Right cardiac atrium (tissue), 5 donors: Measurements from ENCODE around the gene NUMBL. TPM values are rescaled to one million over a fixed set of nuclear protein-coding genes. Genes with fewer than 3 reads are reported as not detected.

Experiments used
- ATAC-seq, 2 donors: fragments of 200-7000 bp; cut with Tn5 transposase; one replicate each; pipeline versions ENCODE4 v1.8.0 to v1.9.1; 2020; ENCODE audit warnings: moderate library complexity in 2 of 2, mild to moderate bottlenecking in 1 of 2
- DNase-seq, 3 donors: peaks; one replicate each; pipeline ENCODE4 v3.0.0-alpha.2; 2020
- H3K27ac ChIP-seq: one replicate; pipeline ENCODE4 v1.5.1; 2013; ENCODE audit warnings: mild to moderate bottlenecking, low read length, control low read depth, moderate library complexity
- H3K27me3 ChIP-seq: one replicate; pipeline ENCODE4 v1.6.1; 2013; ENCODE audit not compliant: control insufficient read depth, insufficient read depth
- H3K4me1 ChIP-seq: one replicate; pipeline ENCODE4 v1.6.1; 2013; ENCODE audit warnings: low read length; ENCODE audit not compliant: control insufficient read depth, insufficient read depth
- H3K4me3 ChIP-seq: one replicate; pipeline ENCODE4 v1.5.1; 2013; ENCODE audit warnings: low read length, control low read depth
- H3K9me3 ChIP-seq: one replicate; pipeline ENCODE4 v1.6.1; 2013; ENCODE audit warnings: low read length; ENCODE audit not compliant: control insufficient read depth
- WGBS: extraction: QIAGEN DNeasy Blood & Tissue Kit; methylation state at CpG from one replicate; pipeline ENCODE4 v1.1.7; 2013; 5-methylcytosine and 5-hydroxymethylcytosine counted together
- intact Hi-C, 4 donors: fragments of 100-400 bp; cut with DNase I; formaldehyde crosslinking; loops; one replicate each; pipeline versions ENCODE4 v1.11.0 to v1.14.0; 2022 to 2023
- polyA plus RNA-seq: library from polyadenylated mRNA; stranded (reverse); fragments of 200-250 nt; gene quantifications from one replicate; pipeline ENCODE4 v1.2.3, GENCODE V29; 2013
- total RNA-seq, 4 donors: library from RNA; stranded (reverse); fragmentation: NEBNext Ultra II Directional; extraction: Animal tissue kit (Norgen Biotek cat#: 25700); gene quantifications; one replicate each; pipeline ENCODE4 v1.2.1, GENCODE V29; 2021
- donor health status: healthy with polysubstance abuse.
- donor health status: DM: no; HTN: yes; CAD: no.
- donor health status: DM: no; HTN: no; CAD: no.
- donor health status: DM: no; HTN: yes; CAD: no; lungs with severe emphysema.
- donor health status: DM: yes; HTN: yes; CAD: no.

The NUMBL gene
- total and polyA plus RNA-seq, 5 donors: 12.4 to 22.9 (median 18.9) TPM

DNA sequence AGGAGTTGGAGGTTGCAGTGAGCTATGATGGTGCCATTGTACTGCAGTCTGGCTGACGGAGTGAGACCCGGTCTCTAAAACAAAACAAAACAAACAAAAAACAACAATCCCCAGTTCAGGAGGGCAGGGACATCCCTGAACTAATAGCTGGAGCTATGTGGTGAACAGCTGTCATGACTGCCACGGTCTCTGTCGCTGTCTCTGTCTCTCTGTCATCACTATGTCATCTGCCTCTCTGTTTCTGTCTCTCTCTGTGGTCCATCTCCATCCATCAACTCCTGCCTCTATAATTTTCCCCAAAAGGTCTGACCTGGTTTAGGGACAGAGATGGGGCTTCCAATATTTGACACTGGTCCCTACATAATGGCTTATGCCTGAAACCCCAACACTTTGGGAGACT, 33.9 kb upstream of the NUMBL start:
- Histone ChIP-seq H3K9me3 (no peaks in the 10 kb centered on the region), H3K4me1 (peaks cover 18% of the 10 kb centered on the region), H3K27ac (peak overlapping the region; percentile 39), H3K27me3 (no peaks in the 10 kb centered on the region), H3K4me3 (no peak overlapping the region)
- ATAC-seq (no peak), DNase-seq (no peak)
- intact Hi-C loops: no loop called here
- 98% methylated on average over 4 of the region's 4 CpGs for WGBS

- Histone ChIP-seq H3K27ac (peak overlapping the region; percentile 39), H3K4me1 (peaks cover 18% of the 10 kb centered on the region), H3K9me3 (no peaks in the 10 kb centered on the region), H3K4me3 (no peak overlapping the region), H3K27me3 (no peaks in the 10 kb centered on the region)
- ATAC-seq (no peak), DNase-seq (peak in 1 of 3 donors; percentile 14)
- 95% methylated on average over 5 of the region's 5 CpGs for WGBS
- intact Hi-C loops: no loop called here
These were observed 33.3 kb upstream of the NUMBL start for GRCh38 chr19:40723661-40724254.

- no peak for DNase-seq
- Histone ChIP-seq H3K27me3 (no peaks in the 10 kb centered on the region), H3K4me1 (peaks cover 18% of the 10 kb centered on the region), H3K27ac (peak overlapping the region; percentile 67), H3K4me3 (no peak overlapping the region), H3K9me3 (no peaks in the 10 kb centered on the region)
- 62% methylated on average over 9 of the region's 9 CpGs for WGBS
- ATAC-seq: no peak
- intact Hi-C loops: no loop called here
These were observed 31.6 kb upstream of the NUMBL start for GRCh38 chr19:40721936-40722661.

DNA sequence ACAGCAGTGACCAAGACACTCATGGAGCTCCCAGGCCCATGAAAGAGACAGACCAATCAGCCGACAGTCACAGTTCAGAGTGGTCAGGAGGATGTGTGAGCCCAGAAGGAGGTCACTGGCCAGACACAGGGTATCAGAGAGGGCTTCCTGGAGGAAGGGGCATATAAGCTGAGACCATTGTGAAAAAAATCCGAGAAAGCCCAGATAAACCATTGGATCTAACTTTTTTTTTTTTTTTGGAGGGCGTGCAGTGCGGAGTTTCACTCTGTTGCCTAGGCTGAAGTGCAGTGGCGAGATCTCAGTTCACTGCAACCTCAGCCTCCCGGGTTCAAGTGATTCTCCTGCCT, 30.7 kb upstream of the NUMBL start:
- H3K4me1 ChIP-seq: peaks cover 18% of the 10 kb centered on the region
- intact Hi-C loops: no loop called here
- DNase-seq: no peak
- peak overlapping the region; percentile 98 for H3K27ac ChIP-seq
- H3K9me3 ChIP-seq: no peaks in the 10 kb centered on the region
- peak overlapping the region; percentile 35 for H3K4me3 ChIP-seq
- 85% methylated on average over 6 of the region's 6 CpGs for WGBS
- no peaks in the 10 kb centered on the region for H3K27me3 ChIP-seq
- ATAC-seq: no peak

DNA sequence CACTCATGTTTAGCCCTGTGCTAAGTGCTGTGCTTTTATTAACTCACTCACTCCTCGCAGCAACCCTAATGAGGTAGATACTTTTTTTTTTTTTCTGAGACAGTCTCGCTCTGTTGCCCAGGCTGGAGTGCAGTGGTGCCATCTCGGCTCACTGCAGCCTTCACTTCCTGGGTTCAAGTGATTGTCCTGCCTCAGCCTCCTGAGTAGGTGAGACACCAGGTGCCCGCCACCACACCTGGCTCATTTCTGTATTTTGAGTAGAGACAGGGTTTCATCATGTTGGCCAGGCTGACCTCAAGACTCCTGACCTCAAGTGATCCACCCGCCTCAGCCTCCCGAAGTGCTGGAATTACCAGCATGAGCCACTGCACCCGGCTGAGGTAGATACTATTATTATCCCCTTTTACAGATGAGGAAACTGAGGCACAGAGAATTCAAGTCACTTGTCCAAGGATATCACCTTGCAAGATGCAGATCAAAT, 29.0 kb upstream of the NUMBL start:
- DNase-seq: no peak
- intact Hi-C loops: loop anchor here in 1 of 4 donors (10.0 kb wide), 1 partner anchor 55 kb away; no protein-coding TSS in a partner anchor
- H3K9me3 ChIP-seq: no peaks in the 10 kb centered on the region
- no peaks in the 10 kb centered on the region for H3K27me3 ChIP-seq
- ATAC-seq: no peak
- peak overlapping the region; percentile 89 for H3K4me3 ChIP-seq
- 53% methylated on average over 7 of the region's 7 CpGs for WGBS
- H3K4me1 ChIP-seq: peaks cover 21% of the 10 kb centered on the region
- H3K27ac ChIP-seq: peak overlapping the region; percentile 59

- Histone ChIP-seq H3K9me3 (no peaks in the 10 kb centered on the region), H3K4me3 (peak overlapping the region; percentile 89), H3K27me3 (no peaks in the 10 kb centered on the region), H3K27ac (peak overlapping the region; percentile 99), H3K4me1 (peaks cover 15% of the 10 kb centered on the region)
- 5% methylated on average over 16 of the region's 16 CpGs for WGBS
- intact Hi-C loops: loop anchor here in 1 of 4 donors (10.0 kb wide), 1 partner anchor 54 kb away; no protein-coding TSS in a partner anchor
- ATAC-seq: no peak
- peak; percentile 61 to 83 (median 76) for DNase-seq
These were observed 28.4 kb upstream of the NUMBL start for GRCh38 chr19:40718774-40719391.

DNA sequence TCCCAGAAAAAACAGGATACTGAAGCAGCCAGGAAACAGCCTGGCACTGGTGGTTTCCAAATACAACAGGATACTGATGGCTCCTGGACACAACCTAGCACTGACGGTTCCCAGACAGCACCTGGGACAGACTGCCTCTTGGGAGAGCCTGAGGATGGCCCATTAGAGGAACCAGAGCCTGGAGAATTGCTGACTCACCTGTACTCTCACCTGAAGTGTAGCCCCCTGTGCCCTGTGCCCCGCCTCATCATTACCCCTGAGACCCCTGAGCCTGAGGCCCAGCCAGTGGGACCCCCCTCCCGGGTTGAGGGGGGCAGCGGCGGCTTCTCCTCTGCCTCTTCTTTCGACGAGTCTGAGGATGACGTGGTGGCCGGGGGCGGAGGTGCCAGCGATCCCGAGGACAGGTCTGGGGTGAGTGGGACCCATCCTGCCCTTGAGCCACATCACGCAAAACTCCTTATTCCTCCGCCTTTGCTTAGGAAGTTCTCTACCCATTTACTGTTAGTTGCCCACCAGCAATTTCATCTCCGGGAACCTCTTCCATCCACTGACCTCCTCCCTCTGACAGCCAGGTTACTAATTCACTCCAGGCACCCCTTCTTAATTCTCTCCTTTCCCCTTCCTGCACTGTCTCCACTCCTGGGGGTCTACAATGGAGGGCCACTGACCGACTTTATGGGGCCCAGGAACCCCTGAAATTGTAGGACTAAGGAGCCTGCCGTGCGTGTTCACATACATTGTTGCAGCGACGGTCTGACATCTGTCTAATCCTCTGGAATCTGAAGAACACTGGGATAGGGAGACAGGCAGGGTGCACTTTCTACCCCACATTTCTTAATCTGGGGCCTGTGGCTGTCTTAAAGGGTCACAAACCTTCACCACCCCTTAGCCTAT, 27.7 kb upstream of the NUMBL start:
- 31% methylated on average over 20 of the region's 20 CpGs for WGBS
- ATAC-seq (no peak), DNase-seq (peak; percentile 52 to 80 (median 78))
- peaks cover 14% of the 10 kb centered on the region for H3K4me1 ChIP-seq
- peak overlapping the region; percentile 99 for H3K27ac ChIP-seq
- intact Hi-C loops: loop anchor here in 1 of 4 donors (10.0 kb wide), 1 partner anchor 53 kb away; no protein-coding TSS in a partner anchor
- H3K4me3 ChIP-seq: peak overlapping the region; percentile 89
- H3K27me3 ChIP-seq: no peaks in the 10 kb centered on the region
- no peaks in the 10 kb centered on the region for H3K9me3 ChIP-seq

GRCh38 chr19:40717325-40717879, 27.0 kb upstream of the NUMBL start:
- intact Hi-C loops: loop anchor here in 1 of 4 donors (10.0 kb wide), 1 partner anchor 53 kb away; no protein-coding TSS in a partner anchor
- Histone ChIP-seq H3K27ac (peak overlapping the region; percentile 99), H3K9me3 (no peaks in the 10 kb centered on the region), H3K4me1 (peaks cover 13% of the 10 kb centered on the region), H3K4me3 (peak overlapping the region; percentile 89), H3K27me3 (no peaks in the 10 kb centered on the region)
- DNase-seq (no peak), ATAC-seq (no peak)
- under 1% methylated on average over 20 of the region's 20 CpGs for WGBS

DNA sequence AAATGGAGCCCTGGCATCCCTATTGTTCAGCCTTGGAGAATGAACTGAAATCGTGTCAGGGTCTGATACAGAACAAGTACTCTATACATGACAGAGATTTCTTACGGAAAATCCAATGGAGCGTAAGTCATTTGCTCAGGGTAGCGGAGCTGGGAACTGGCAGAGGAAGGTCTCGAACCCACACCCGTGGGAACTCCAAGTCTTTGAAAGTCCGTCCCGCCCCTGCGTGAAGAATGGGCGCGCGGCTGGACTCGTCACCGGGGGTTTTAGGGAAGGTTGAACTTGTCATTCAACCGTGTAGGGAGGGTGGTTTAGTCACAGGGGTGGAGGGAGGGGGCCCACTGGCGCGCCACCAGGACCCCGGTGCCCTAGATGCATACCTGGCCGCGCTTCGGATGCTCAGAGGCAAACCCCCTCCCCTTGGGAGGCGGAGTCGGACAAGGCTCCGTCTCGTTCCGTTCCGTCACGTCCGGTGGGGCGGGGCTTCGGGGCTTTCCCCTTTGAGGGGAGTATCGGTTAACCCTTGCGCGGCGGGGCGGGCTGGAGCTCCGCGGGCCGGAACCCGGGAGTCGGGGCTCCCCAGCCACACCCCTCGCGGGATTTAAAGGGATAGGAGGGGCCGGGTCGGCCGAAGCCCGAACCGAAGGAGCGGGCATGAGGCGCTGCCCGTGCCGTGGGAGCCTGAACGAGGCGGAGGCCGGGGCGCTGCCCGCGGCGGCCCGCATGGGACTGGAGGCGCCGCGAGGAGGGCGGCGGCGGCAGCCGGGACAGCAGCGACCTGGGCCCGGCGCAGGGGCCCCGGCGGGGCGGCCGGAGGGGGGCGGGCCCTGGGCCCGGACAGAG, 26.3 kb upstream of the NUMBL start, which contains the start of the genes COQ8B and ITPKC:
Gene COQ8B, minus strand, starts transcription at position 405 of the 843 bp plus-strand sequence. CDS start 2,254 bp downstream, outside the sequence.
Gene ITPKC, plus strand, starts transcription at position 631 of the 843 bp plus-strand sequence. Its CDS starts 24 bp downstream, at position 655.
- ATAC-seq (peak; percentile 75 to 80), DNase-seq (peak; percentile 100)
- under 1% methylated on average over 76 of the region's 76 CpGs for WGBS
- intact Hi-C loops: loop anchor here in 1 of 4 donors (10.0 kb wide), 1 partner anchor 52 kb away; no protein-coding TSS in a partner anchor
- no peaks in the 10 kb centered on the region for H3K27me3 ChIP-seq
- H3K4me1 ChIP-seq: peaks cover 10% of the 10 kb centered on the region
- H3K4me3 ChIP-seq: peak within 1 kb of the TSS; percentile 89
- no peaks in the 10 kb centered on the region for H3K9me3 ChIP-seq
- H3K27ac ChIP-seq: peak within 1 kb of the TSS; percentile 100
